HG03108 (cell line): Measurements from ENCODE around the gene GATAD2A.

ENCODE experiments used
- ATAC-seq: cut with Tn5 transposase; IDR thresholded peaks from one replicate; pipeline ENCODE4 v1.9.1; 2021; ENCODE audit warnings: moderate library complexity; ENCODE audit not compliant: unreplicated experiment

GATAD2A gene

DNA sequence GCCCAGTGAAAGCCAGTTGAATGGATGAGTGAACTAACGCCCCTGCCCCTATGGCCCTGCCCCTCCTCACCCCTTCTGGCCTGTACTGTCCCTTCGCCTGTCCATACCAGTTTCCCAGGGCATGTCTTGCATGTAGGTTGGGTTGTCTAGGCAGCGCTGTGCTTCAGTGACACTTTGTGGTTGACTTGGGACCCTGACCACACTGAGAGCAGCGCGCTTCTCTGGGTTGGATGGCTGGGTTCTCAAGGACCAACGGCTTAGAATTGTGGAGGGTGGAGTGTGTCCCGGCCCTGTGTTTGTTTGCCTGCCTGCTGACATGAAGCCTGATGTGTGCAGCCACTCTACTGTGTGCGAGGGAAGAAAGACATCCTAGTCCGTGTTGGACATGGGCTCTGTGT is 15.8 kb downstream of the GATAD2A start:
- no peak for ATAC-seq

DNA sequence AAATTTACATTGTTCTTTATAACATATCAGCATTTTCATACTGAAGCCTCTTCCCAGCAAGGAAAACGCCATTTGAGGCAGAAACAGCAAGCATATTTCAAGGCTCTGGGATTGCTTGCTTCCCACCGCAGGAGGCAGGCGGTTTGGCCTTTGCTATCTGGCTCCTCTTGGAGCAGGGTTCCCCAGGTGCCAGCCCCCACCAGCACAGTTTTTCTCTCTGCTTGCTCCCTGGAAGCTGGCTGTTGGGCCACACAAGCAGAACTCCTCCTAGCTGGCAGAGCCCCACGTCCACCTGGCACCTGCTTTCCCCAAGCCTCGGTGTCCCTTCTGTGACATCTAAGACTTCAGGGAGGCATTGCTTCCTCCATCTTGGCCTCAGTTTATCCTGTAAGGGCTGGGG is 16.7 kb downstream of the GATAD2A start:
- ATAC-seq: no peak

DNA sequence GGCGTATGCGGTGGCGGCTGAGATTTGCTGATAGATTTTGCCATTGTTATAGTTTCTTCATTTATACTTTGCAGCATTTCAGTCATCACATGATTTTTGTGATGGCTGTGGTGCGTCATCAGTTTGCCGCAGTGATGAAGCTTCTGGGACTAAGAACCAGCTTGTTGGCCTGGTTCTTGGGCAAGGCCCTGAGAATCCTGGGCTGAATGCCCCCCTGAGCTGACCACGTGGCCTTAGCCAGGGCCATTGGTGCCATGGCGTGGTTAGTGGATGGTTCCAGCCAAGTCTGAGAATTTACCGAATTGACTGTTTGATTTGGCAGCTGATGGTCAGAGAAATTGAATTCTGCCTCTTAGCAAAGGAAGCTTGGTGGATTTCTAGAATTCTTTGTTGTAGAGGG is 17.8 kb downstream of the GATAD2A start:
- no peak for ATAC-seq

DNA sequence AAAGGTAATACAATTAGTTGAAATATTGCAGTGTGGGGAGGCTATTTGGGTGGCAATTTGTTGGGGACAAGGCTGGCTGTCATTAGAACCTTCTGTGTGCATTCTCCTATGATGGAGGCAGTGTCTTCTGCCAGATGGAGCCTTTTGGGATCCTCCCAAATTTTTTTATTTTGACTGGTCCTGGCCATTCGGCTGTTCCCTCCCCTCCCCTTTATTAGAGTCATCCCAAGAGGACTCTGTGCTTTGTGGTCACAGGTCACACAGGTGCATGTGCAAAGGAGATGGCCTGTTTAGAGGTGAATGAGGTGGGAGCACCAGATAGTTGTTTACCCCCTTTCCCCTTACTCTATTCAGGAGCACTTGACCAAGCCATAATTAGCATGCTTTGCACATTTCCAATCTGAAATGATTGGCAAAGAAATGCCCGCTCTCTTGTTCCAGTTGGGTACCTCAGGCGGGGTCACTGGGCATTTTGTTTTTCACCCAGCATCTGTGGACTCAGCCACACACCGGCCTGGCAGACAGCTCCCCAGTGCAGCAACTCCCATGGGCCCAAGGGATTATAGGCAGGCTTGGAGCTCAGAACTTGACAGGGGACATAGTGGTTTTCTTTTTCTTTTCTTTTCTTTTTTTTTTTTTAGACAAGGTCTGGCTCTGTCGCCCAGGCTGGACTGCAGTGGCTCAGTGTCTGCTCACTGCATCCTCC is 19.8 kb downstream of the GATAD2A start:
- no peak for ATAC-seq

DNA sequence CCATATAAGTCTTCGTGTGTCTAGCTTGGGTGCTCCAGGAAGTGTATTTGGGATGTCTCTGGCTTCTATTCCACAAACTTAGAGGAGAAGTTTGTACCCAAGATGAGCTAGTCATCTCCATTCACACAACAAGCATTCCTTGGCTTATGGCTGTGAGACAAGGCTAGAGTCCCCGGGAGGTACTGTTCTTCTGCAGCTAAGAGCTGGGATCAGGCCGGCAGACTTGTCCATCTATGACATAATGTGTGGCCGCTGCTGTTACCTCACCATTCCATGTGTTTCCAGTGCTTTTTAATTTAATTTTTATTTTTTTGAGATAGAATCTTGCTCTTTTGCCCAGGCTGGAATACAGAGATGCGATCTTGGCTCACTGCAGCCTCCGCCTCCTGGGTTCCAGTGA is 20.7 kb downstream of the GATAD2A start:
- ATAC-seq: no peak

DNA sequence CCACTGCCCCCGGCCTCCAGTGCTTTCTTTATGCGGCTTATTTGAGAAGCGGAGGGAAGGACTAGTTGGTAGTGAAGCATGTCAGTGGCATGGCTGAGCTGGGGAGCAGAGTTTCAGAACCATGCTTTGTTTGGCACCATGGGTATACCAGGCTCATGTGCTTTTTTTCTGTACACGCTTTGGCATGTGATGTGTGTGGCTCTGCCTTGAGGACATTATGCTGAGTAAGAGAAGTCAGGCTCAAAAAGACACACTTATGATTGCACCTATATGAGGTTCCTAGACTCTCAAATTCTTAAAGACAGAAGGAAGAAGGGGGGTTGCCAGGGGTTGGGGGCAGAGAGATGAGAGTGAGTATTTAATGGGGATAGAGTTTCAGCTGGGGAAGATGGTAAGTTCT is 21.3 kb downstream of the GATAD2A start:
- ATAC-seq: no peak

DNA sequence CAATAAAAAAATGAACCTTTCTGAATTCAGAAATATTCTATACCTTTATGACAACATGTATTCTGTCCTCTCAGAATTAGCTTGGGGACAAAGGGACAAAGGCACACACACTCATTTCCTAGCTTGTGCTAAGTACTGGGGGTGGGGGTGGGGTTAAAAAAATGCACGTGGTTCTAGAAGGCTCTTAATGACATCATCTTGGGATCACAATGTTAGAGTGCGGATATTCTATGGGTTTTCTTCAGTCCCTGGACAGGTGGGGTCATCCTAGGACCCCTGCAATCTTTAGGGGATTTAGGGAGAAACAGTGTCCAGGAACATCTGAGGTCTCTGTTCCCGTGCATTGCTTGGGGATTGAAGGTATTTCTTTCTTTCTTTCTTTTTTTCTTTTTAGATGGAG is 21.8 kb downstream of the GATAD2A start:
- no peak for ATAC-seq

DNA sequence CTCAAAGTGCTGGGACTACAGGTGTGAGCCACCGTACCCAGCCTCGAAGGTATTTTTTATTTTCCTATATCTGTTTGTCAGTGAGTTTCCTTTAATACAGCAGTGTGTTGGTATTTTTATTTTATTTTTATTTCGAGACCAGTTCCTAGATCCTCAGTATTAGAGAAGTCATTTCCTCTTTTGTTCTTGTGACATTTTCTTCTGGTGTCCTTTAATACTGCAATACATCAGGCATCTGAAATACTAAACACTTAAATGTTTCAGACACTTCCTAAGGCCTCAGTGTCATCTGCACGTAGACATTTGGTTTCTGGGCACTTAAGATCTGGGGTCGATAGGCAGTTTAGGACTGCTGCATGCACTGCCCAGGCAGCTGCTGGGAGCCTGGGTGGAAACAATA is 22.5 kb downstream of the GATAD2A start:
- no peak for ATAC-seq

DNA sequence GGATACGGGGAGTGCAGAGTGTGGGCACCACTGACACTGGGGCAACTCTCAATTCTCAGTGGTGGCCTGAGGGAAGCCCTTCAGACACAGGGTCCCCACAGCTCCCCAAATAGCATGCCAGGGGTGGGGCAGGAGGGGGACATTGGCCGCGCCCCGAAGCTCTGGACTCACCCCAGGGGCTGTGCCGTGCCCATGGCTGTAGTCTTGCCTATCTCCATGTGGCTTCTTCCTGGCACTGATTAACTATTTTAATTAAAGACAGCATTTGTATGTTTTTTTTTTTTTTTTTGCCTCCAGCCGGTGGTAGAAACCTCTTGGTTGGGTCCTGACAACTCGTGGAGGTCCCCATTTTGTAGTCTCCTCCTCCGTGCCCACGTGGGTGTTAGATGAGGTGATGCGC is 23.3 kb downstream of the GATAD2A start:
- no peak for ATAC-seq

DNA sequence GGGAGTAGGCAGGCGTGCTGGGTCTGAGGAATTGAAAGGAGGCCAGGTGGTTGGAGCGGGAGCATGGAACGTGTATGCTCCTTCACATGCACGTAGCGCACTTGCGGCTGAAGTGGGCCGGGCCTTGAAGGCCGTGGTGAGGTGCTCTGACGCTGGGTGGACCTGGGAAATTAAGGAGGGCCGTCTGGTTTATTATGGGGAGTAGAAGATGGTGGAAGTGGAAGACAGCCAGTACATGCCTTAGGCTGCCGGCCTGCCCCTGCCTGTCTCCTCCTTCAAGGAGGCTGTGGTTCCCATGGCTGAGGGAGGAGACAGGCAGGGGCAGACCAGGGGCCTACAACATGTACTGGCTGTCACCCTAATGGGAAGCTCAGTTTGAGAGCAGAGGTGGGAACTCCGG is 23.9 kb downstream of the GATAD2A start:
- no peak for ATAC-seq

DNA sequence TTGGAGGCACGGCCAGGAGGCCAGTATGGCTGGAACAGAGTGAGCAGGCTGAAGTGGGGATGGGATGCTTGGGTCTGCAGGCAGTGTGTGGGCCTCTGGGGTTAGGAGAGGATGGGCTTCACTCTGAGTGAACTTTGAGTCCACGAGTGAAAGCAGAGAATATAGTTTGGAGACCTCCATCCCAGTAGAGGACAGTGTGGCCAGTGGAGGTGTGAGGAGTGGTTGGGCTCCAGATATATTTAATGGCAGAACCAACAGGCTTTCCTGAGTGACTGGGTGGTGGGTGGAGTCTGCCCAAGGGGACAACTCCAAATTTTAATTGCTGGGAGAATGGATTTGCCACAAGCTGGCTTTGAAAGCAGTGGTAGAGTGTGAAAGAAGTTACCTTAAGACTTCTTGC is 27.3 kb downstream of the GATAD2A start:
- ATAC-seq: no peak

DNA sequence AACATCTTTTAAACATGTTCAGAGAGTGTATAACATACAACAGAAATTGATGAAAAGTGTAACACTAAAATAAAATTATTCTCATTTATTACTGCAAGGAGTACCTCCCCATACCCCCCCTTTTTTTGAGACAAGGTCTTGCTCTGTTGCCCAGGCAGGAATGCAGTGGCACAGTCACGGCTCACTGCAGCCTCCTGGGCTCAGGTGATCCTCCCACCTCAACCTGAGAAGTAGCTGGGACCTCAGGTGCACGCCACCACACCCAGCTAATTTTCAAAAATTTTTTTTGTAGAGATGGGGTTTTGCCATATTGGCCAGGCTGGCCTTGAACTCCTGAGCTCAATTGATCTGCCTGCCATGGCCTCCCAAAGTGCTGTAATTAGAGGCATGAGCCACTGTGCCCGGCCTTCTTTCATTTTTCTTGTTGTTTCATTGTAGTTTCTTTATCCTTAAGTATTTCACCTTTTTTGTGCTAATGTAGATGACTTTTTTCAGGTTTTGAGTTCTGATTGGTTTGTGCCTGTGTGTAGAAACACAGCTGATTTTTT is 28.3 kb downstream of the GATAD2A start:
- ATAC-seq: no peak

DNA sequence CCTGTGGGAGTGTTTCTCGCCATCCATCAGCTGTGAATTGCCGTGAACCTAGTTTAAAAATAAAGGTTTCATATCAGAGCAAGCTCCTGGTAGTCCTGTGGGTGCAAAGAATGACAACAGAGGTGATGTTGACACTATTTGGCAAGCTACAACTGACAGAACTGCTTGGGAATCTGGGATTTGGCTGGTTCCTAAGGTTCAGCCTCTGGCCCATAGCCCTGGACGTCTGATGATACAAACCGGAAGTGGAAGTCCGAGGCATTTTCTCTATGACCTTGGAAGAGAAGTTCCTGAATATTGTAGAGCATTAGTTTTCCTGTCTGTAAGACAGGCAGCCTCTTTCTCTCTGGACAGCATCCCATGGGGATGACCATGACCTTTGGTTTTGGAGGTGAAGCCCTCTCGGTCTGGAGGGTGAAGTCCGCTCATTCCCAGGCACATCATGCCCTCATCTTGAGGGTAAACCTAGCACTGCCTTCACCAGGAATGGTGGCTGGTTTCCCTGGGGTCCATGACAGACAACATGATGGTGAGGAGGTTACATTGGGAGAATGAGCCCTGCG is 29.1 kb downstream of the GATAD2A start:
- ATAC-seq: no peak

DNA sequence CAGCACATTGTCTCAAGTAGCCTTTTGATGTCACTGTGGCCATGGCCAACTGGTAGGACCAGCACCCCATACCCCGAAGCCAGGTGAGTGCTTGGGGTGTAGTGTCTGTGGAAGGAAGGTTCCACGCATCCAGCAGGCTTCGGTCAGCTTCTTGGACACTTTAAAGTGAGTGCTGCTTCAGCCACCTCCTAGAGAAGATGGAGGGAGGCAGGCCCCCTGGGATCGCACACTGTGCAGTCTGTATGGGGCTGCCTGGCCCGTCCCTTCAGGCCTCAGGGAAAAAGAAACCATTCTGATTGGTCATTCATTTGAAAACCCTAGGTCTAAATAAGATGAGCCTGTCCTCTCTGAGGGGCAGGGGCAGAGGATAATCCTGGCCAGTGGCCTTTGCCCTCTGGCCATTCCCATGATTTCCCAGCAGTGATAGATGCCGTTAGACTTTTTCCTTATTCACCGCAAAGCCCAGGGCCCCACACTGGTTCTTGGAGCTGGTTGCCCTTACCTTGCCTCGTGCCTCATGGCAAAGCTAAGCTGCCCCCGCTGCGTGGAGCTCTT is 30.7 kb downstream of the GATAD2A start:
- no peak for ATAC-seq

DNA sequence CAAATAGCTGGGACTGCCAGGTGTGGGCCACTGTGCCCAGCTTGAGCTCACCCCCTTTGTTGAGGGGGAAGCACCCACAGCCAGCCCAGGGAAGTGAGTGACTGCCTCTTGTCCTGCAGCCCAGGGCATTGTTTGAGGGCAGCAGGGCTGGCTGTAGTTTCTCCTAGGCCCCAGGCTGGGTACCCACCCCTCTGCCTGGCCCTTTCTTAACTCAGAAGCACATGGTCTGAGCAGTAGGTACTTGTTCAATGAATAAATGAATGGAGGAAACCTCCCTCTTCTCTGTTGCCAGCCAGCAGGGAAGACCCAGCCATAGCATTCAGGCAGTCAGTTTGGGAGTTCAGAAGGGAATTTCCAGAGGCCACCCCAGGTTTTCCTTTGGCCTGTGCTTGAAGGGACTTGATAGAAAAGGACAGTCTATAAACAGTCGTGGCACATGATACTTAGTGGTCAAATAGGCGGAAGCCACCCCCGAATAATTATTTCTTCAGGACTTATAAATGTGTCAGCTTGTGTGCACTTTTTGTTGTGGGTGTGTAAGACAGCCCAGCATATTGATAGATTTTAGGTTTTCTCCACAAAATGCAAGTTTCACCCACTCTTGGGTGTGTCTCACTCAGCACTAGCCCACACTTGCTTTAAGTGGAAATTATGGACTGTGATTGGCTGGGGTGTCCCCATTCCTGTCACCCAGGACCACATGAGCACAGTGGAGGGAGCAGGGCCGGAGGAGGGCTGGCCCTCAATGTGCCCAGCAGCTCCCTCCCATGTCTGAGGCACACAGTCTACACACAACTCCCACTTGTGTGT is 33.1 kb downstream of the GATAD2A start:
- ATAC-seq: no peak

DNA sequence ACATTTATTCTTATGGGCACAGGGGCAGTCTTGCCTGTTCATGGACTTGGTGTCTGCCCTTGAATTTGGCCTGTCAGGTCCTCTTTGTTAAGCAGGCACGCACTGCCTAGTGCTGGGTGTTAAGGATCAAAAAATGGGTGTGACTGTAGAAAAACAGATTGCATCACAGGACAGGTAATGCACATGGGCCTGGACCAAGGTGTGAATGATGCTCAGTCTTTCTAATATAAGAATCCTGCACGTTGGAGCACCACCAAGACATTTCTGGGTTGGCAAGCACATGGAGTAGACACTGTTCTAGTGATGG is 33.7 kb downstream of the GATAD2A start:
- ATAC-seq: no peak

DNA sequence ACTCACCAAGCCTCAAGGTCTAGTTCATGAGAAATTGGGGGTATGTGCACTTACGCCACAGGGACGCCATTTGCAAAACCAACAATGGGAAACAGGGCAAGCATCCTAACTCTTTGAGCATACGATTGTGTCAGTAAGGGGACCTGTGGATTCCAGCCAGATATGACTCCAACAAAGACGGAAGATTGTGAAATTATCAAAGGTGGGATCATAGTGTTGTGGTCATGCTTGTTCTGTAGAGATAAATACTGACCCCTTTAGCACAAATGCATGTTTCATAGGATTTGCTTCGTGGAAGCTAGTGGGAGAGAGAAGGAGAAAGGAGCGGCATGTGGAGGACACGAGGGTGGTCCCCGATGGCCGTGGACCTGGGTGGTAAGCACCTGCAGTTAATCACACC is 37.8 kb downstream of the GATAD2A start:
- ATAC-seq: no peak

DNA sequence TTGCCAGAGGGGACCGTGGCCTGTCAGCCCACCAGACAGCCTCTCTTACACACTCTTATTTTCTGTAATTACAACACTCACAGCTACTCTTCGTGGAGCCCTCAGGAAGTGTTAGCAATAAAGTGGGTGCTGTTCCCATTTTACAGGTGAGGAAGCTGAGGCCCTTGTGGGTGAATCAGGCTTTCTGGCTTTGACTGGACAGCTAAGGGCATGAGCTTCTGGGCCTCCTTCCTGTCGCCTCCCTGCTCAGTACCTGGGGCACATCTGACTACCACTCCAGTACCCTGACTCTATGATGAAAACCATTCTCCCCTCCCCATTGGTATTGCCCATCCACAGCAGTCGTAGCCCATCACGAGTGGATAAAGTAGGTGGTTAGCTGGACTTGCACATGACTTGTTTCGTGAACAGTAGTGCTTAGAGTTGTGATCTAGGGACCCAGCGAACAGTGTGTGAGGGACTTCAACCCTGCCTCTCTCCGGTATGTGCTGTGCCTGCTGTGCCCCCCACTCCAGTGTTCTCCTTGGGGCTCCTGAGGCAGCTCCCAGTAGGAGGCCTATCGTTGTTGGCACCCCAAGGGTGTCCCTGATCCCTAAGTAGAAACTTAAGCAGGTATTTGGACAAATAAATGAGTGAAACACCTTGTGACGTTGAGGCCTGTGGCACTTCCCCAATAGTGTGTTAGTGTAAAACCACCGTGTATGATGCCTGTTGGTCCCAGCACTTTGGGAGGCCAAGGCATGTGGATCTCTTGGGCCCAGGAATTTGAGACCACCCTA is 38.6 kb downstream of the GATAD2A start:
- ATAC-seq: no peak

DNA sequence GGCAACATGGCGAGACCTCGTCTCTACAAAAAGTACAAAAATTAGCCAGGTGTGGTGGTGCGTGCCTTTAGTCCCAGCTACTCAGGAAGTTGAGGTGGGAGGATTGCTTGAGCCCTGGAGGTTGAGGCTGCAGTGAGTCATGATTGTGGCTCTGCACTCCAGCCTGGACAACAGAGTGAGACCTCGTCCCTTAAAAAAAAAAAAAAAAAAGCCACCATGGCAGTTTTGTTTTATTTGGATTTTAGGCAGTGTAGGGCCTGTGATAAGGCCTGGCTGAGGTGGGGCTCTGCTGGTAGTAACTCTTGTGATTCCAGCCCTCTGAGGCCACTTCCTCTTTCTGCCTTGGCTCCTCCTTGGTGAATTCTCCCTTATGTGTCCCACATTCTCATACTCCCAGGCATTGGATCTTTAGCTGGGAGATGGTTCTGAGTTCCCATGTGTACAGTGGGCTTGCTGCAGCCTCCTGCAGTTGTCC is 39.2 kb downstream of the GATAD2A start:
- ATAC-seq: no peak

DNA sequence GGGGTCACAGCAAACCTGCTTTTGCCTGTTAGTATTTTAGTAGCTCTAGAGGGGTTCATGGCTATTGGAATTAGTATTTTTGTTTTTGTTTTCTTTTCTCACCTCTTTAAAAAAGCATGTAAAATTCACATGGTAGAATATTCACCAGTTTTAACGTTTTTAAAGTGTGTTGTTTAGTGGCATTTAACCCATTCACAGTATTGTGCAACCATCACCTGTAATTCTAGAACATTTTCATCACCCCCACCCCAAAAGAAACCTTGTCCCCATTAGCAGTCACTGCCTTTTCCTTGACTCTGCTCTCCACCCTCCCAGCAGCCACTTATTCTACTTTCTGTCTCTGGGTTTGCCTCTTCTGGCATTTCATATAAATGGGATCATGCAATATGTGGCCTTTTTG is 39.8 kb downstream of the GATAD2A start:
- ATAC-seq: no peak

DNA sequence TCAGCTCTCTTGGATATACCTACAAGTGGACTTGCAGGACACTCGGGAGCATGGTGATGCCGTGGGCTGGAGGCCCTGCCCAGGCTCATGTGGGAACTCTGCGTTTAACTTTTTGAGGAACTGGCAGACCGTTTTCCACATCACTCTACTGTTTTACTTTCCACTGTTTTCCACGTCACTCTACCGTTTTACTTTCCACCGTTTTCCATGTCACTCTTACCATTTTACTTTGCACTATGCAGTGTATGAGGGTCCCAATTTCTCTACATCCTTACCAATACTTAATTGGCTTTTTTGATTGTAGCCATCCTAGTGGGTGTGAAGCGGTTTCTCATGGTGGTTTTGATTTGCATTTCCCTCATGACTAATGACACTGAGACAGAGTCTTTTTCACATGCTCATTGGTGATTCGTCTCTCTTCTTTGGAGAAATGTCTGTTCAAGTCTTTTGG is 40.5 kb downstream of the GATAD2A start:
- ATAC-seq: no peak
